ENCODE results near the gene AKAP8L.
"Not testable (repeated sequence)": the region's sequence is repeated elsewhere in the genome, so short reads cannot be mapped to it uniquely, and the experiment has no call there.

The AKAP8L gene

GRCh38 chr19:15398501-15399233, 20.1 kb downstream of the AKAP8L start:
- no peak overlapping the region for H3K4me3 ChIP-seq (ENCODE audit: low read depth, low read length)
- DNase-seq (ENCODE audit: low read depth), result no peak
- no peak for TF ChIP-seq MAX (IDR thresholded peaks at IDR 0.05; ENCODE audit: low read depth, low read length)
- TF ChIP-seq, protein P1, sequence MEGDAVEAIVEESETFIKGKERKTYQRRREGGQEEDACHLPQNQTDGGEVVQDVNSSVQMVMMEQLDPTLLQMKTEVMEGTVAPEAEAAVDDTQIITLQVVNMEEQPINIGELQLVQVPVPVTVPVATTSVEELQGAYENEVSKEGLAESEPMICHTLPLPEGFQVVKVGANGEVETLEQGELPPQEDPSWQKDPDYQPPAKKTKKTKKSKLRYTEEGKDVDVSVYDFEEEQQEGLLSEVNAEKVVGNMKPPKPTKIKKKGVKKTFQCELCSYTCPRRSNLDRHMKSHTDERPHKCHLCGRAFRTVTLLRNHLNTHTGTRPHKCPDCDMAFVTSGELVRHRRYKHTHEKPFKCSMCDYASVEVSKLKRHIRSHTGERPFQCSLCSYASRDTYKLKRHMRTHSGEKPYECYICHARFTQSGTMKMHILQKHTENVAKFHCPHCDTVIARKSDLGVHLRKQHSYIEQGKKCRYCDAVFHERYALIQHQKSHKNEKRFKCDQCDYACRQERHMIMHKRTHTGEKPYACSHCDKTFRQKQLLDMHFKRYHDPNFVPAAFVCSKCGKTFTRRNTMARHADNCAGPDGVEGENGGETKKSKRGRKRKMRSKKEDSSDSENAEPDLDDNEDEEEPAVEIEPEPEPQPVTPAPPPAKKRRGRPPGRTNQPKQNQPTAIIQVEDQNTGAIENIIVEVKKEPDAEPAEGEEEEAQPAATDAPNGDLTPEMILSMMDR (IDR thresholded peaks at IDR 0.05; ENCODE audit: low read depth, low read length), result no peak
- no peak for TF ChIP-seq MYC (IDR thresholded peaks at IDR 0.05; ENCODE audit: low read depth, low read length)
- no peak for TF ChIP-seq POLR2A (IDR thresholded peaks at IDR 0.05; ENCODE audit: extremely low read depth, insufficient read length)

DNA sequence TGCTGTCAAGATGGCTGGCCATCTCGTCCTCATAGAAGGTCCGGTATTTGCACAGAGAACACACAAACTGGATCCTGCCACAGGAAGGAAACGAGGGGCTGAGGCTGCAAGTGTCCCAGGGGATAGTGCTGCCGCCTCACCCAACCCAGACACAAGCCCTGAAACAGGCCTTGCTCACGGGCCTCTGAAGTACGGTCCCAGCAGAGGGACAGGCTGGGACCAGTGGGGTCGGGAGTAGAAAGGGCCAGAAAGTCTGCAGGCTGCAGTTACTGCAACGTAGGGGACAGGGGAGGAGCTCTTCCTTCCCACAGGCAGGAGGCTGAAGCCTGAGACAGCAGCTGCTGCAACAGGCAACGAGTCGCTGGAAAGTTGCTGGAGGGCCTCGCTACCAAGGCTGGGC, 21.0 kb downstream of the AKAP8L start:
- no peak overlapping the region for H3K4me3 ChIP-seq (ENCODE audit: low read depth, low read length)
- DNase-seq (ENCODE audit: low read depth), result no peak
- no peak for TF ChIP-seq MAX (IDR thresholded peaks at IDR 0.05; ENCODE audit: low read depth, low read length)
- TF ChIP-seq, protein P1 (IDR thresholded peaks at IDR 0.05; ENCODE audit: low read depth, low read length), result no peak
- no peak for TF ChIP-seq POLR2A (IDR thresholded peaks at IDR 0.05; ENCODE audit: extremely low read depth, insufficient read length)
- no peak for TF ChIP-seq MYC (IDR thresholded peaks at IDR 0.05; ENCODE audit: low read depth, low read length)

- TF ChIP-seq, protein P1 (IDR thresholded peaks at IDR 0.05; ENCODE audit: low read depth, low read length), result no peak
- TF ChIP-seq POLR2A (IDR thresholded peaks at IDR 0.05; ENCODE audit: extremely low read depth, insufficient read length) (no peak), MYC (IDR thresholded peaks at IDR 0.05; ENCODE audit: low read depth, low read length) (no peak), MAX (IDR thresholded peaks at IDR 0.05; ENCODE audit: low read depth, low read length) (no peak)
- no peak overlapping the region for H3K4me3 ChIP-seq (ENCODE audit: low read depth, low read length)
- DNase-seq (ENCODE audit: low read depth), result no peak
Measured at GRCh38 chr19:15397236-15397635, 21.6 kb downstream of the AKAP8L start.

GRCh38 chr19:15396436-15396835, 22.4 kb downstream of the AKAP8L start:
- TF ChIP-seq MAX (IDR thresholded peaks at IDR 0.05; ENCODE audit: low read depth, low read length) (no peak), POLR2A (IDR thresholded peaks at IDR 0.05; ENCODE audit: extremely low read depth, insufficient read length) (no peak), MYC (IDR thresholded peaks at IDR 0.05; ENCODE audit: low read depth, low read length) (no peak)
- TF ChIP-seq, protein P1 (IDR thresholded peaks at IDR 0.05; ENCODE audit: low read depth, low read length), result no peak
- H3K4me3 ChIP-seq (ENCODE audit: low read depth, low read length), result no peak overlapping the region
- no peak for DNase-seq (ENCODE audit: low read depth)

DNA sequence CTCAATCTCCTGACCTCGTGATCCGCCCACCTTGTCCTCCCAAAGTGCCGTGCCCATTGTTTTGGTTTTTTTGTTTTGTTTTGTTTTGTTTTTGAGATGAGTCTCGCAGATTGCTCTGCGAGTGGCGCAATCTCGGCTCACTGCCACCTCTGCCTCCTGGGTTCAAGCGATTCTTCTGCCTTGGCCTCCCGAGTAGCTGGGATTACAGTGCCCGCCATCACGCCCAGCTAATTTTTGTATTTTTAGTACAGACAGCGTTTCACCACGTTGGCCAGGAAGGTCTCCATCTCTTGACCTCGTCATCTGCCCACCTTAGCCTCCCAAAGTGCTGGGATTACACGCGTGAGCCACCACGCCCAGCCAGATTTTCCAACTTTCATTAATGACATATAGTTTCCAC, 23.5 kb downstream of the AKAP8L start:
- not testable (repeated sequence) for DNase-seq (ENCODE audit: low read depth)

DNA sequence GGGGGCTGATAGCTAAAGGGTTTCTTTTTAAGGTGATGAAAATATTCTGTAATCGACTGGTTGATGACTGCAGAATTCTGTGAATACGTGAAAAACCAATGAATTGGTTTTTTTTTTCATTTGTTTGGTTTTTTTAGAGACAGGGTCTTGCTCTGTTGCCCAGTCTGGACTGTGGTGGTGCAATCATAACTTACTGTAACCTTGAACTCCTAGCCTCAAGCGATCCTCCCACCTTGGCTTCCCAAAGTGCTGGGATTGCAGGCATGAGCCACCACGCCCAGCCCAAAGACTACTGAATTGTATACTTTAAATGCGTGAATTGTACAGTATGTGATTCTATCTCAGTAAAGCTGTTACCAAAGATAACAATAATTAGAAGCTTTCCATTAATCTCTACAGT, 24.4 kb downstream of the AKAP8L start:
- TF ChIP-seq, protein P1 (IDR thresholded peaks at IDR 0.05; ENCODE audit: low read depth, low read length), result no peak
- TF ChIP-seq MYC (IDR thresholded peaks at IDR 0.05; ENCODE audit: low read depth, low read length) (no peak), POLR2A (IDR thresholded peaks at IDR 0.05; ENCODE audit: extremely low read depth, insufficient read length) (no peak), MAX (IDR thresholded peaks at IDR 0.05; ENCODE audit: low read depth, low read length) (no peak)
- no peak for DNase-seq (ENCODE audit: low read depth)
- H3K4me3 ChIP-seq (ENCODE audit: low read depth, low read length), result no peak overlapping the region

More for the DNA sequence above, 23.5 kb downstream of the AKAP8L start:
- H3K4me3 ChIP-seq (ENCODE audit: low read depth, low read length), result not testable (repeated sequence)

Measured in NB4 (cell line).